Measurements from ENCODE around the gene ADAMTS7.
"Not testable (repeated sequence)": the region's sequence is repeated elsewhere in the genome, so short reads cannot be mapped to it uniquely, and the experiment has no call there.

ADAMTS7 gene

DNA sequence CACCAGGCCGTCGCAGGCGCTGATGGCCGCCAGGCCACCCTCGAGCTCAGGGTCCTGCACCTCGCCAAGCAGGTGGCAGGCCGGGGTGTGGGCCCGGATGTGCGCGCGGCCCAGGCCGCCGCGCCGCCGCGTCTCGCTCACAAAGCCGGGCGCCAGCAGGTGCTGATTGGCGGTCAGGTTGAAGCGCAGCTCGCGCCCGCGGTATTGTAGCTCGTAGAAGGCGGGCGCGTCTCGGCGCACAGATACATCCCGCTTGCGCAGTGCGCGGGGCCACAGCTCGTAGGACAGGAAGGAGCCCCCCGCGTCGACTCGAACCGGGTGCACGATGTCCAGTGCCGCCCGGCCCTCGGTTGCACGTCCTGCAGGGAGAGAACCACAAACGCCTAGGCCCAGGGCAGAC is 11.1 kb downstream of the ADAMTS7 start:
- Mint-ChIP-seq H3K9me3 (no peaks in the 10 kb centered on the region), H3K4me1 (peaks cover 5% of the 10 kb centered on the region), H3K27ac (no peak overlapping the region), H3K36me3 (ENCODE audit: low read depth) (peaks cover 16% of the 10 kb centered on the region), H3K27me3 (ENCODE audit: low read depth) (peaks cover 6% of the 10 kb centered on the region), H3K4me3 (no peak overlapping the region)
- TF ChIP-seq, protein P1, sequence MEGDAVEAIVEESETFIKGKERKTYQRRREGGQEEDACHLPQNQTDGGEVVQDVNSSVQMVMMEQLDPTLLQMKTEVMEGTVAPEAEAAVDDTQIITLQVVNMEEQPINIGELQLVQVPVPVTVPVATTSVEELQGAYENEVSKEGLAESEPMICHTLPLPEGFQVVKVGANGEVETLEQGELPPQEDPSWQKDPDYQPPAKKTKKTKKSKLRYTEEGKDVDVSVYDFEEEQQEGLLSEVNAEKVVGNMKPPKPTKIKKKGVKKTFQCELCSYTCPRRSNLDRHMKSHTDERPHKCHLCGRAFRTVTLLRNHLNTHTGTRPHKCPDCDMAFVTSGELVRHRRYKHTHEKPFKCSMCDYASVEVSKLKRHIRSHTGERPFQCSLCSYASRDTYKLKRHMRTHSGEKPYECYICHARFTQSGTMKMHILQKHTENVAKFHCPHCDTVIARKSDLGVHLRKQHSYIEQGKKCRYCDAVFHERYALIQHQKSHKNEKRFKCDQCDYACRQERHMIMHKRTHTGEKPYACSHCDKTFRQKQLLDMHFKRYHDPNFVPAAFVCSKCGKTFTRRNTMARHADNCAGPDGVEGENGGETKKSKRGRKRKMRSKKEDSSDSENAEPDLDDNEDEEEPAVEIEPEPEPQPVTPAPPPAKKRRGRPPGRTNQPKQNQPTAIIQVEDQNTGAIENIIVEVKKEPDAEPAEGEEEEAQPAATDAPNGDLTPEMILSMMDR (IDR thresholded peaks at IDR 0.05; ENCODE audit: unreplicated experiment in 3 of 3): no peak

GRCh38 chr15:78799102-78799501 is 12.2 kb downstream of the ADAMTS7 start:
- not testable (repeated sequence) for H3K4me1 Mint-ChIP-seq; H3K9me3 Mint-ChIP-seq; H3K27ac Mint-ChIP-seq; H3K4me3 Mint-ChIP-seq; H3K27me3 Mint-ChIP-seq (ENCODE audit: low read depth)
- peaks cover 16% of the 10 kb centered on the region for H3K36me3 Mint-ChIP-seq (ENCODE audit: low read depth)

DNA sequence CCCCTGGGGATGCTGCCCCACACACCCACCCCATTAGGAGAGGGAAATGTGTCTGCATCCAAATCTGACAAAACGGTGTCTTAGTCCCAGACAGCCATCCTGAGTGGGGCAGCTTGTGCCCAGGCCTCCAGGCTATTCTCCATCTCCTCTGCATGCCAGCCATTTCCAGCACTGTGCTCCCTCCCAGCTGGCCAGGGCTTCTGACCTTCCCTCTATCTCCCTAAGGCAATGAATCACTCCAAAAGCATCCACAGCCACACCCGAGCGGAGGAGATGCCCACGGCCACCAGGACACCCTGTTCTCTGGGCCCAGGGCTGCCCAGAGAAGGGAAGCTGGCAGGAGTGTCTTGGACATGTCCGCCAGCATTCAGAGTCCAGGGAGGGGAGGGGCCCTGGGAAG is 12.9 kb downstream of the ADAMTS7 start:
- peaks cover 16% of the 10 kb centered on the region for H3K36me3 Mint-ChIP-seq (ENCODE audit: low read depth)
- H3K4me1 Mint-ChIP-seq; H3K27me3 Mint-ChIP-seq (ENCODE audit: low read depth); H3K4me3 Mint-ChIP-seq; H3K9me3 Mint-ChIP-seq; H3K27ac Mint-ChIP-seq: not testable (repeated sequence)

DNA sequence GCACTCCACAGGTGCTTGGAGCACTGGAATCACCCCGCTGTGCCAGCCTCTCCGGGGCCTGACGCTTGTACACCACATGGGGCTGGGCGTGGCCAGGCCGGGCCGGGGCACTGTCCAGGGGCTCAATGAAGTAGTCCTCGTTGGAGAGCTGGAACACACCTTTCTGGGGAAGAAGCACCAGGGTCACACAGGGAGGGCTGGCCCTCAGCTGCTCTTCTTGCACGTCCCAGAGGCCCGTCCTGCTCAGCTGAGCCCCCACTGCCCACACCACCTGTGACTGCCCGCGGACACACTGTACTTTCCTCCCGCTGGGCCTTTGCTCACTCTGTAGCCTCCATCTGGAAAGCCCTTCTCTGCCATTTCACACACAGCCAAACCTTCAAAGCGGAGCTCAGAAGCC is 13.3 kb downstream of the ADAMTS7 start:
- H3K36me3 Mint-ChIP-seq (ENCODE audit: low read depth): peaks cover 16% of the 10 kb centered on the region

GRCh38 chr15:78796510-78796909 is 14.8 kb downstream of the ADAMTS7 start:
- Mint-ChIP-seq H3K9me3 (no peaks in the 10 kb centered on the region), H3K4me1 (no peaks in the 10 kb centered on the region), H3K36me3 (ENCODE audit: low read depth) (peaks cover 19% of the 10 kb centered on the region), H3K27ac (no peak overlapping the region), H3K27me3 (ENCODE audit: low read depth) (peaks cover 7% of the 10 kb centered on the region), H3K4me3 (no peak overlapping the region)
- TF ChIP-seq, protein P1 (IDR thresholded peaks at IDR 0.05; ENCODE audit: unreplicated experiment in 3 of 3): no peak

More for the DNA sequence above, 13.3 kb downstream of the ADAMTS7 start:
- Mint-ChIP-seq H3K4me3 (no peak overlapping the region), H3K9me3 (no peaks in the 10 kb centered on the region), H3K27me3 (ENCODE audit: low read depth) (peaks cover 7% of the 10 kb centered on the region), H3K4me1 (no peaks in the 10 kb centered on the region), H3K27ac (no peak overlapping the region)
- TF ChIP-seq, protein P1 (IDR thresholded peaks at IDR 0.05; ENCODE audit: unreplicated experiment in 3 of 3): no peak

DNA sequence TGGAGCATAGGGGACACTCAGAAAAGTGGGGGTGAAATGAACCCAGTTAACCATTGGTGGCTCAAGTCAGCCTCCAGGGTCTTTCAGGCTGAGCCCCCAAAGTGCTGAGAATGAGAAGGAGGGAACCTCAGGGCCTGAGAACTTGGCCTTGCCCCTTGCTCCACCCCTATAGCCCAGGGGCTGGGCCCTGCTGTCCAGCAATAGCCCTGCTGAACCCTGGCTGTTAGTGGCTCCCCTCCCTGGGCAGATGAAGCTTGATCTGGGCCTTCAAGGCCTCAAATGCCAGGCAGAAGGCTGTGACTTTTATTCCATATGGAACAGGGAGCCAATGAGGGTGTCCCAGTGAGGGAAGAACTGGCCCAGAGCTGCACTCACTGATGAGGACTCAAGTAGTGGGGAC is 16.2 kb downstream of the ADAMTS7 start:
- Mint-ChIP-seq H3K36me3 (ENCODE audit: low read depth) (peaks cover 14% of the 10 kb centered on the region), H3K27me3 (ENCODE audit: low read depth) (peaks cover 7% of the 10 kb centered on the region), H3K9me3 (no peaks in the 10 kb centered on the region)

DNA sequence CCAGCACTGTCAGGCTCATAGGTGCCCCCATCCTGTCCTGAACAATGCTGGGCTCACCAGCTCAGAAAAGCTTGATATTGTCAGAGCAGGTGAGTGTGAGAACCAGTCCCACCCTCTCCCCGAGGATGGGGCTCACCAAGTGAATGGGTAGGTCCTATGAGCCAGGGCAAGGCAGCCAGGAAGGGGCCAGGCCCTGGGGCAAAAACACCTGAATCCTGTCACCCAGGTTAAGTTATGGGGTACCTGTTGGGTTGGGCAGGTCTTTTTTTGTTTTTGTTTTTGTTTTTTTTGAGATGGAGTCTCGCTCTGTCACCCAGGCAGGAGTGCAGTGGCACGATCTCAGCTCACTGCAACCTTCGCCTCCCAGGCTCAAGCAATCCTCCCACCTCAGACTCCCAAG is 16.8 kb downstream of the ADAMTS7 start:
- not testable (repeated sequence) for H3K9me3 Mint-ChIP-seq; H3K27ac Mint-ChIP-seq; H3K4me3 Mint-ChIP-seq; H3K27me3 Mint-ChIP-seq (ENCODE audit: low read depth); H3K4me1 Mint-ChIP-seq
- H3K36me3 Mint-ChIP-seq (ENCODE audit: low read depth): peaks cover 15% of the 10 kb centered on the region

More for the DNA sequence above, 16.2 kb downstream of the ADAMTS7 start:
- TF ChIP-seq, protein P1 (IDR thresholded peaks at IDR 0.05; ENCODE audit: unreplicated experiment in 3 of 3): no peak
- no peaks in the 10 kb centered on the region for H3K4me1 Mint-ChIP-seq
- no peak overlapping the region for H3K27ac Mint-ChIP-seq
- no peak overlapping the region for H3K4me3 Mint-ChIP-seq

- TF ChIP-seq, protein P1 (IDR thresholded peaks at IDR 0.05; ENCODE audit: unreplicated experiment in 3 of 3): no peak
- Mint-ChIP-seq H3K9me3 (no peaks in the 10 kb centered on the region), H3K4me3 (no peak overlapping the region), H3K4me1 (no peaks in the 10 kb centered on the region), H3K36me3 (ENCODE audit: low read depth) (peaks cover 23% of the 10 kb centered on the region), H3K27me3 (ENCODE audit: low read depth) (peaks cover 6% of the 10 kb centered on the region), H3K27ac (no peak overlapping the region)
Observed at GRCh38 chr15:78791357-78791756, 19.9 kb downstream of the ADAMTS7 start.
